HepG2 (cell line): ENCODE data around the gene GNG13. TPM values are rescaled to one million over a fixed set of nuclear protein-coding genes. Genes with fewer than 3 reads are reported as not detected.
A peak's percentile ranks its signal among the peaks of the same experiment; 100 is the strongest.

Experiments used
- ATAC-seq: fragments of 200-7000 bp; cut with Tn5 transposase; 3 replicates; pipeline ENCODE4 v1.9.1; 2020; ENCODE audit warnings: mild to moderate bottlenecking, moderate library complexity
- BruUV-seq: library from RNA; stranded (reverse); fragments of 400-500 nt; replicated peaks from 2 replicates; lab custom pipeline; 2021; lab: Mats Ljungman, UMichigan
- CTCF ChIA-PET: fragments of 300-600 bp; formaldehyde crosslinking; extraction: SDS; loops from one replicate; lab custom pipeline; 2021; ENCODE audit warnings: low total read pairs, inconsistent platforms, low intra/inter-chr PET ratio; lab: Yijun Ruan, JAX
- POLR2A ChIA-PET: fragments of 350-600 bp; sonication (Branson Sonifier 250); formaldehyde crosslinking; loops from one replicate; lab custom pipeline; 2020; ENCODE audit warnings: antibody characterized with exemption, inconsistent platforms; lab: Yijun Ruan, JAX
- DNase-seq: peaks from one replicate; pipeline ENCODE4 v3.0.0-alpha.2; 2015; ENCODE audit warnings: low spot score
- FAIRE-seq: peaks from 3 replicates; lab custom pipeline; 2011; peaks lifted over from hg19 to GRCh38; lab: Jason Lieb, UNC
- H2AFZ ChIP-seq: one replicate; pipeline ENCODE4 v1.6.1; 2011; ENCODE audit warnings: low read length, inconsistent platforms
- H3K27ac ChIP-seq: fragments of 300-600 bp; 3 replicates; pipeline ENCODE4 v1.8.0; 2011; ENCODE audit warnings: mixed run types, mild to moderate bottlenecking, mixed read lengths, low read length, inconsistent platforms; ENCODE audit not compliant: insufficient read depth; ENCODE audit errors: extremely low read length
- H3K27me3 ChIP-seq, 2 experiments: fragments of 200-600 bp in 1 of 2; 2 replicates in 1 of 2; 3 replicates in 1 of 2; pipeline versions ENCODE4 v1.6.0 to v1.8.0; 2011; ENCODE audit warnings: low read length in 2 of 2, mild to moderate bottlenecking in 2 of 2, moderate library complexity in 2 of 2, inconsistent platforms in 1 of 2; ENCODE audit not compliant: insufficient read depth in 2 of 2, control insufficient read depth in 1 of 2
- H3K36me3 ChIP-seq, 2 experiments: fragments of 200-600 bp in 1 of 2; replicated peaks in 1 of 2; 2 replicates in 1 of 2; 3 replicates in 1 of 2; pipeline versions ENCODE4 v1.5.1 to v1.8.0; 2011; ENCODE audit warnings: low read length in 2 of 2, inconsistent platforms in 1 of 2; ENCODE audit not compliant: insufficient read depth in 2 of 2, control insufficient read depth in 1 of 2
- H3K4me1 ChIP-seq: 2 replicates; pipeline ENCODE4 v1.5.1; 2012; ENCODE audit warnings: low read length, inconsistent platforms; ENCODE audit not compliant: insufficient read depth
- H3K4me2 ChIP-seq: 2 replicates; pipeline ENCODE4 v1.6.0; 2011; ENCODE audit warnings: low read depth, low read length, inconsistent platforms
- H3K4me3 ChIP-seq, 3 experiments: fragments of 200-600 bp in 1 of 3; sonication (generic), shearing (Covaris generic) in 1 of 3; replicated peaks in 1 of 3; 2 replicates each; pipeline ENCODE4 v1.5.1; 2011 to 2016; ENCODE audit warnings: low read length in 3 of 3, inconsistent platforms in 2 of 3, low read depth in 2 of 3, mild to moderate bottlenecking in 2 of 3, control low read depth in 1 of 3, mixed read lengths in 1 of 3; ENCODE audit not compliant: insufficient read depth in 1 of 3
- H3K79me2 ChIP-seq: one replicate; pipeline ENCODE4 v1.6.1; 2011; ENCODE audit warnings: low read length, inconsistent platforms; ENCODE audit not compliant: insufficient read depth
- H3K9ac ChIP-seq: 2 replicates; pipeline ENCODE4 v1.6.0; 2011; ENCODE audit warnings: mild to moderate bottlenecking, low read depth, low read length, inconsistent platforms; ENCODE audit not compliant: insufficient read depth
- H3K9me3 ChIP-seq: 2 replicates; pipeline ENCODE4 v1.5.1; 2012; ENCODE audit warnings: mild to moderate bottlenecking, low read length
- H4K20me1 ChIP-seq: 2 replicates; pipeline ENCODE4 v1.6.0; 2011; ENCODE audit warnings: inconsistent platforms, mild to moderate bottlenecking, low read length, moderate library complexity; ENCODE audit not compliant: insufficient read depth
- AGO1 ChIP-seq: fragments of 200-400 bp; formaldehyde crosslinking; IDR thresholded peaks from 2 replicates; pipeline ENCODE4 v1.6.1; 2017; ENCODE audit warnings: mild to moderate bottlenecking, low read depth, low read length, moderate library complexity; ENCODE audit not compliant: poor library complexity, severe bottlenecking
- ARNT2 ChIP-seq: sonication (generic); formaldehyde crosslinking; IDR thresholded peaks from 2 replicates; pipeline ENCODE4 v1.8.0; 2022; ENCODE audit warnings: mild to moderate bottlenecking, low read depth, missing genetic modification reagents, moderate library complexity
- CEBPB ChIP-seq: IDR thresholded peaks from 2 replicates; pipeline ENCODE4 v1.6.1; 2011; ENCODE audit warnings: low read depth, low read length, improper control_type of control experiment, borderline replicate concordance
- CSRNP1 ChIP-seq: sonication (generic); formaldehyde crosslinking; IDR thresholded peaks from 2 replicates; pipeline ENCODE4 v1.8.1; 2023; ENCODE audit warnings: mild to moderate bottlenecking, missing genetic modification reagents
- ELF3 ChIP-seq: IDR thresholded peaks from 2 replicates; pipeline ENCODE4 v1.6.1; 2016; ENCODE audit warnings: missing genetic modification reagents, missing compliant biosample characterization
- FOXK2 ChIP-seq: fragments of 450-650 bp; IDR thresholded peaks from 2 replicates; pipeline ENCODE4 v1.6.1; 2016
- NFATC3 ChIP-seq: sonication (generic); formaldehyde crosslinking; IDR thresholded peaks from 2 replicates; pipeline ENCODE4 v1.5.1; 2020; ENCODE audit warnings: mild to moderate bottlenecking, missing genetic modification reagents
- PHF21A ChIP-seq: sonication (generic); formaldehyde crosslinking; IDR thresholded peaks from 2 replicates; pipeline ENCODE4 v1.5.0; 2020; ENCODE audit warnings: mild to moderate bottlenecking, missing genetic modification reagents
- RBAK ChIP-seq: sonication (generic); formaldehyde crosslinking; IDR thresholded peaks from 2 replicates; pipeline ENCODE4 v1.5.1; 2020; ENCODE audit warnings: mild to moderate bottlenecking, missing genetic modification reagents
- TBX2 ChIP-seq: sonication (generic); formaldehyde crosslinking; IDR thresholded peaks from 2 replicates; pipeline ENCODE4 v1.5.0; 2020; ENCODE audit warnings: missing genetic modification reagents, mild to moderate bottlenecking, borderline replicate concordance
- TSC22D2 ChIP-seq: sonication (generic); formaldehyde crosslinking; IDR thresholded peaks from 2 replicates; pipeline ENCODE4 v1.5.1; 2020; ENCODE audit warnings: missing genetic modification reagents, mild to moderate bottlenecking, borderline replicate concordance
- YEATS4 ChIP-seq: sonication (generic); formaldehyde crosslinking; IDR thresholded peaks from 2 replicates; pipeline ENCODE4 v1.4.0; 2020; ENCODE audit warnings: missing genetic modification reagents, borderline replicate concordance
- ZFP37 ChIP-seq: sonication (generic); formaldehyde crosslinking; IDR thresholded peaks from 2 replicates; pipeline ENCODE4 v1.4.0; 2020; ENCODE audit warnings: missing genetic modification reagents, borderline replicate concordance
- ZNF605 ChIP-seq: sonication (generic); formaldehyde crosslinking; IDR thresholded peaks from 2 replicates; pipeline ENCODE4 v1.8.0; 2022; ENCODE audit warnings: mild to moderate bottlenecking, missing genetic modification reagents
- ZNF674 ChIP-seq: sonication (generic); formaldehyde crosslinking; IDR thresholded peaks from 2 replicates; pipeline ENCODE4 v1.5.0; 2020; ENCODE audit warnings: low read depth, mild to moderate bottlenecking, missing genetic modification reagents
- ZNF772 ChIP-seq: sonication (generic); formaldehyde crosslinking; IDR thresholded peaks from 2 replicates; pipeline ENCODE4 v1.5.0; 2020; ENCODE audit warnings: mild to moderate bottlenecking, missing genetic modification reagents
- WGBS: methylation state at CpG from one replicate; pipeline ENCODE4 v1.1.6; 2017; ENCODE audit warnings: low lambda C conversion rate; 5-methylcytosine and 5-hydroxymethylcytosine counted together
- in situ Hi-C: cut with HindIII; loops from 2 replicates; pipeline ENCODE4 v1.10.0; 2017; ENCODE audit warnings: low pct_unique_long_range_greater_than_20kb; ENCODE audit not compliant: extremely low pct_ligation_motif_present
- intact Hi-C: fragments of 100-400 bp; cut with micrococcal nuclease; formaldehyde crosslinking; loops from one replicate; pipeline ENCODE4 v1.10.0; 2022; ENCODE audit not compliant: unreplicated experiment
- polyA plus RNA-seq, 8 experiments: library from polyadenylated mRNA; depleted of rRNA in 3 of 8; stranded (reverse) in 7 of 8; unstranded in 1 of 8; fragments of >200 nt; fragmentation: Illumina TruSeq in 4 of 8; extraction: Trizol in 4 of 8; gene quantifications; 2 replicates each; pipeline versions ENCODE4 v1.2.1 to v1.2.3, GENCODE V29; 2011 to 2016; ENCODE audit warnings: low read depth in 4 of 8, missing spikeins in 1 of 8, mixed read lengths in 1 of 8; ENCODE audit not compliant: insufficient read depth in 1 of 8
- total RNA-seq, 5 experiments: library from RNA; depleted of rRNA; stranded (reverse); fragments of >200 nt; fragmentation: Illumina TruSeq; extraction: Trizol; gene quantifications; 2 replicates each; pipeline ENCODE4 v1.2.3, GENCODE V29; 2016; ENCODE audit warnings: low read depth in 1 of 5
- TF ChIP-seq, protein P1 (sequence below): sonication (generic); formaldehyde crosslinking; IDR thresholded peaks from 2 replicates; pipeline ENCODE4 v1.5.1; 2020; ENCODE audit warnings: mild to moderate bottlenecking, moderate library complexity, missing genetic modification reagents
- TF ChIP-seq, protein P2 (sequence below): sonication (generic); formaldehyde crosslinking; conservative IDR thresholded peaks from 2 replicates; pipeline ENCODE4 v1.4.0; 2020; ENCODE audit warnings: missing genetic modification reagents
- TF ChIP-seq, protein P3 (sequence below): sonication (generic); formaldehyde crosslinking; IDR thresholded peaks from 2 replicates; pipeline ENCODE4 v1.8.1; 2023; ENCODE audit warnings: missing genetic modification reagents, mild to moderate bottlenecking, borderline replicate concordance
- TF ChIP-seq, protein P4 (sequence below): fragments of 450-650 bp; IDR thresholded peaks from 2 replicates; pipeline ENCODE4 v1.6.1; 2017

Gene GNG13
- total and polyA plus RNA-seq, 2 of the 13 experiments (the other 11 are each of a cell fraction or from before 2014, with no cell fraction given): not detected

GRCh38 chr16:782258-782657 lies 18.3 kb downstream of the GNG13 start:
- H3K27me3 ChIP-seq: peaks cover 13 to 55% of the 10 kb centered on the region in 2 experiments
- no TSS peak for BruUV-seq
- 0 out of 5 replicates have a peak, but pooled peaks cover 0 to 6% of the 10 kb centered on the region in 2 experiments for H3K36me3 ChIP-seq
- H3K79me2 ChIP-seq: no peaks in the 10 kb centered on the region
- FAIRE-seq (no peak), ATAC-seq (peak; percentile 7; the same call in 2 of the 3 replicates), DNase-seq (no peak)
- H3K4me1 ChIP-seq: peaks cover 4% of the 10 kb centered on the region; the same call in 1 of the 2 replicates
- H3K4me2 ChIP-seq: no peak overlapping the region
- H3K4me3 ChIP-seq: no peak overlapping the region
- CTCF ChIA-PET: no interaction called here
- 0% methylated on average over 1 of the region's 6 CpGs for WGBS
- no peak overlapping the region for H2AFZ ChIP-seq
- POLR2A ChIA-PET: no interaction called here
- no peaks in the 10 kb centered on the region for H4K20me1 ChIP-seq
- no peak overlapping the region for H3K9ac ChIP-seq
- in situ Hi-C loops (no loop called here), intact Hi-C loops (no loop called here)
- TF ChIP-seq NFATC3 (no peak), CEBPB (no peak), ZNF605 (CRISPR knock-in tag) (no peak), YEATS4 (CRISPR knock-in tag) (no peak), CSRNP1 (no peak), TBX2 (no peak), PHF21A (no peak), ARNT2 (CRISPR knock-in tag) (no peak), FOXK2 (no peak), AGO1 (no peak), ZNF674 (CRISPR knock-in tag) (no peak), ELF3 (CRISPR knock-in tag) (no peak), ZFP37 (CRISPR knock-in tag) (no peak), ZNF772 (CRISPR knock-in tag) (no peak), TSC22D2 (CRISPR knock-in tag) (no peak), RBAK (no peak)
- TF ChIP-seq, protein P1, sequence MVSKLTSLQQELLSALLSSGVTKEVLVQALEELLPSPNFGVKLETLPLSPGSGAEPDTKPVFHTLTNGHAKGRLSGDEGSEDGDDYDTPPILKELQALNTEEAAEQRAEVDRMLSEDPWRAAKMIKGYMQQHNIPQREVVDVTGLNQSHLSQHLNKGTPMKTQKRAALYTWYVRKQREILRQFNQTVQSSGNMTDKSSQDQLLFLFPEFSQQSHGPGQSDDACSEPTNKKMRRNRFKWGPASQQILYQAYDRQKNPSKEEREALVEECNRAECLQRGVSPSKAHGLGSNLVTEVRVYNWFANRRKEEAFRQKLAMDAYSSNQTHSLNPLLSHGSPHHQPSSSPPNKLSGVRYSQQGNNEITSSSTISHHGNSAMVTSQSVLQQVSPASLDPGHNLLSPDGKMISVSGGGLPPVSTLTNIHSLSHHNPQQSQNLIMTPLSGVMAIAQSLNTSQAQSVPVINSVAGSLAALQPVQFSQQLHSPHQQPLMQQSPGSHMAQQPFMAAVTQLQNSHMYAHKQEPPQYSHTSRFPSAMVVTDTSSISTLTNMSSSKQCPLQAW (CRISPR knock-in tag): no peak
- TF ChIP-seq, protein P2, sequence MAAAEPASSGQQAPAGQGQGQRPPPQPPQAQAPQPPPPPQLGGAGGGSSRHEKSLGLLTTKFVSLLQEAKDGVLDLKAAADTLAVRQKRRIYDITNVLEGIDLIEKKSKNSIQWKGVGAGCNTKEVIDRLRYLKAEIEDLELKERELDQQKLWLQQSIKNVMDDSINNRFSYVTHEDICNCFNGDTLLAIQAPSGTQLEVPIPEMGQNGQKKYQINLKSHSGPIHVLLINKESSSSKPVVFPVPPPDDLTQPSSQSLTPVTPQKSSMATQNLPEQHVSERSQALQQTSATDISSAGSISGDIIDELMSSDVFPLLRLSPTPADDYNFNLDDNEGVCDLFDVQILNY (CRISPR knock-in tag): no peak
- TF ChIP-seq, protein P3, sequence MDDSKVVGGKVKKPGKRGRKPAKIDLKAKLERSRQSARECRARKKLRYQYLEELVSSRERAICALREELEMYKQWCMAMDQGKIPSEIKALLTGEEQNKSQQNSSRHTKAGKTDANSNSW: no peak
- TF ChIP-seq, protein P4, sequence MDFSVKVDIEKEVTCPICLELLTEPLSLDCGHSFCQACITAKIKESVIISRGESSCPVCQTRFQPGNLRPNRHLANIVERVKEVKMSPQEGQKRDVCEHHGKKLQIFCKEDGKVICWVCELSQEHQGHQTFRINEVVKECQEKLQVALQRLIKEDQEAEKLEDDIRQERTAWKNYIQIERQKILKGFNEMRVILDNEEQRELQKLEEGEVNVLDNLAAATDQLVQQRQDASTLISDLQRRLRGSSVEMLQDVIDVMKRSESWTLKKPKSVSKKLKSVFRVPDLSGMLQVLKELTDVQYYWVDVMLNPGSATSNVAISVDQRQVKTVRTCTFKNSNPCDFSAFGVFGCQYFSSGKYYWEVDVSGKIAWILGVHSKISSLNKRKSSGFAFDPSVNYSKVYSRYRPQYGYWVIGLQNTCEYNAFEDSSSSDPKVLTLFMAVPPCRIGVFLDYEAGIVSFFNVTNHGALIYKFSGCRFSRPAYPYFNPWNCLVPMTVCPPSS: no peak
- H3K27ac ChIP-seq: no peak overlapping the region
- no peaks in the 10 kb centered on the region for H3K9me3 ChIP-seq
